Brain pericyte (primary cell): ENCODE measurements around the gene LTBP2.

Experiments used
- DNase-seq: peaks from one replicate; pipeline ENCODE4 v3.0.0-alpha.2; 2012; ENCODE audit warnings: low read depth, low spot score

Gene LTBP2

GRCh38 chr14:74507840-74508239 is 104.2 kb downstream of the LTBP2 start:
- DNase-seq: no peak

GRCh38 chr14:74507085-74507484 is 105.0 kb downstream of the LTBP2 start:
- no peak for DNase-seq

GRCh38 chr14:74506411-74506851 is 105.6 kb downstream of the LTBP2 start:
- no peak for DNase-seq

GRCh38 chr14:74505831-74506230 is 106.2 kb downstream of the LTBP2 start:
- DNase-seq: no peak

GRCh38 chr14:74504874-74505720 is 106.9 kb downstream of the LTBP2 start:
- DNase-seq: no peak

- DNase-seq: no peak
Observed at GRCh38 chr14:74504412-74504811, 107.6 kb downstream of the LTBP2 start.

GRCh38 chr14:74503938-74504335 is 108.1 kb downstream of the LTBP2 start:
- no peak for DNase-seq

- no peak for DNase-seq
Observed at GRCh38 chr14:74503291-74503937, 108.6 kb downstream of the LTBP2 start.

- no peak for DNase-seq
Observed at GRCh38 chr14:74502236-74503019, 109.6 kb downstream of the LTBP2 start.

GRCh38 chr14:74501691-74502090 is 110.3 kb downstream of the LTBP2 start:
- no peak for DNase-seq

GRCh38 chr14:74501135-74501614 is 110.9 kb downstream of the LTBP2 start:
- no peak for DNase-seq

- DNase-seq: no peak
Observed at GRCh38 chr14:74500417-74501134, 111.5 kb downstream of the LTBP2 start.

- DNase-seq: no peak
Observed at GRCh38 chr14:74495356-74495755, 116.7 kb downstream of the LTBP2 start.

- peak; percentile 97 for DNase-seq
Observed at GRCh38 chr14:74493343-74494261, 118.4 kb downstream of the LTBP2 start, which contains the start of gene ISCA2. TSS of gene ISCA2 (plus strand) at chr14:74493765. CDS start at chr14:74493775, 10 bp downstream.

GRCh38 chr14:74492776-74493342 is 119.2 kb downstream of the LTBP2 start, which contains the start of gene NPC2:
TSS of gene NPC2 (minus strand) at chr14:74493305. CDS start at chr14:74493274, 31 bp downstream.
- DNase-seq: no peak

GRCh38 chr14:74491956-74492775 is 119.9 kb downstream of the LTBP2 start:
- no peak for DNase-seq

- no peak for DNase-seq
Observed at GRCh38 chr14:74490486-74490885, 121.6 kb downstream of the LTBP2 start.

GRCh38 chr14:74488786-74489397 is 123.1 kb downstream of the LTBP2 start:
- no peak for DNase-seq
